NCI-H526 treated with DMSO at 0.1 percent for 48 hours (cell line): ENCODE results near the gene SLC25A12.
"Not testable (repeated sequence)": the region's sequence is repeated elsewhere in the genome, so short reads cannot be mapped to it uniquely, and the experiment has no call there.

ENCODE experiments used
- DNase-seq: peaks from one replicate; lab custom pipeline; 2025; lab: John Stamatoyannopoulos, UW

Gene SLC25A12

DNA sequence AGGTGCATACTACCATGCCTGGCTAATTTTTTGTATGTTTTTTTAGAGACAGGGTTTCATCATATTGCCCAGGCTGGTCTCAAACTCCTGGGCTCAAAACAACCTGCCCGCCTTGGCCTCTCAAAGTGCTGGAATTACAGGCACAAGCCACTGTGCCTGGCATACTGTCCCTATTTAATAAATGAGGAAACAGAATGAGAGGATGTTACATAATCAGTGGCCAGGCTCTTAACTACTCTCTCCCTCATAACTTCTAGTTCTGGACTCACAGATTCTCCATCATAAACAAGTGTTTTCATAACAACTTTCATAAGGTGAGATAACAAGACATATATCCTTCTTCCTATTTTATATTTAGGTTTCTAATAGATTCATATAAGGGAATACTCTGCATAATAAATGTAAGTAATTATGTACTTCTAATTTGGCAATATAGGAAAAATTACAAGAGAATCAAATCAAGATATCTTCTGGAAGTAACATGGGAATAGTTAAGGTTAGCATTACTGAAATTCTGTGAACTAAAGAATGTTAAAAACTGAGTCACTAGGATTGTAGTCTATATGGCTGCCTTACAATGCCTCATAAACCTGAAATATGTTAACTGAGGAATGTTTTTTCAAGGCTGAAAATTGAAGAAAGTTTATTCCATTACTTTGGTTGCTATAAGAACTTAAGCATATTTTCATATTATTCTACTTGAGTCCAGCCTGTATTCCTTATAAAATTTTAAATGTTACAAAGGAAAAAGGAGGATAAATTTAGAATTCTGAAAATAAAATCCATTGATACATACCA lies 71.3 kb downstream of the SLC25A12 start:
- no peak for DNase-seq

DNA sequence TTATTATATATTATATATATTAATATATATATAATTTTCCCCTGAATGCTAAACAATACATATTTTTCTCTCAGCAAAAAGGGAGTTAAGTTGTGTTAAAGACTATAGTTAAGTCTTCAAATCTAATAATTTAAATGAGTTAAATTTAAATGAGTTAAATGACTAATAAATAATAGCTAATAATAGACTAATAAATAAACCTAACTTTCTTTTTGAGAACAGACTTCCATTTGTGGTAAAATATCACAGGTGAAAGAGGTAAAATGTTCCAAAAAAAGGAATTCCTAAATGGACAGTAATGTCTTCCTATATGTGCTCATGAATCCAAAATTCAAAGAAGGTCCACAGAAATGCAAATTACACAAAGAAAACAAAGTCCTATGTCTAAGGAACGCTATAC lies 74.6 kb downstream of the SLC25A12 start:
- no peak for DNase-seq

DNA sequence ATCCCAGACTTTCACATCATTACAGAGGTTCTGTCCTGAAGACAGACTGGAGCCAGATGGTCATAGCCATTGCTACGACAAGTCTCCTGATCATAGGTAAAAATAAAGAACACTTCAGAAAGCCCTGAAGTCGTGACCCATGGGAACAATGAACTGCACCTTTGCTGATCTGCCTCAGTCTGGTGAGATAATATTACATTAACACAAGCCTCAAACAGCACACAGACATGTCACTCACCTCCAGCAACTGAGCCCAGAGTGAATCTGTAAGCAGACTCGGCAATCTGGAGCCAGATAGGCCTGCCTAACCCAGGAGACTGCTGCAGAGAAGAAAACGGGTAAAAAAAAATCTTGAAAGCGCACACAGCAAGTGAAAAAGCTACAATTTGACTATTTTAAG lies 79.2 kb downstream of the SLC25A12 start:
- DNase-seq, result no peak

DNA sequence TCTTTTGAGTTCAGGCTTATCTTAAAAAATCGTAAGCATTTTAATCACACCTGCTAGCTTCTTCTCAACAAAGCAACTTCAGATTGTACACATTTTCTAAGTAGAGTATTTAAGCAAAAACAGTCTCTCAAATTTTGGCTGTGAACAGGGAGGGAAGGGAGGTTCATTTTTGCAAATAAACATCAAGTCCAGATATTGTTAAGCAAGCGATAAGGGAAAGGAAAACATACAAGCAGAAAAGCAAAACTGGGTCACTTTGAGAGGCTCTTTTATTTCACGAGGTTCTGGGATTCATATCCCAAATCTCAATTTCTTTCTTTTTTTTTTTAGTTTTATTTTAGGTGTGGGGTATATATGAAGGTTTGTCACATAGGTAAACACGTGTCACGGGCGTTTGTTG lies 79.9 kb downstream of the SLC25A12 start:
- no peak for DNase-seq

DNA sequence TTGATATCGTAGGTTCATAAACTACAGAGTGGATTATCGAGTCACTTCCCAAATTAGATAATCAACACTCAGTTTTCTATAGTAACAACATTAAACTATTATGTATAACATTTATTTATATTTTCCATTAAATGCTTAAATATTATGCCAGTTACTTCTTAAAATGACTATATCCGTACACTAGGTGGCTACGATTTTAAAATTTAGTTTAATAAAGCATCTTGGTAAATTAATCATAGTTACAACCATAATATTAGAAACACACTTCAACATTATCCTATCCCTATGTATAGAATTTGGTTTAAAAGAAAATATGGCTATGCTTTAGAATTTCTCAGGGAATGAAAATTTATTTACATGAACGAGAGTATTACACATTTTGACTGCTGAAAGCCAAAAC lies 80.3 kb downstream of the SLC25A12 start:
- no peak for DNase-seq

DNA sequence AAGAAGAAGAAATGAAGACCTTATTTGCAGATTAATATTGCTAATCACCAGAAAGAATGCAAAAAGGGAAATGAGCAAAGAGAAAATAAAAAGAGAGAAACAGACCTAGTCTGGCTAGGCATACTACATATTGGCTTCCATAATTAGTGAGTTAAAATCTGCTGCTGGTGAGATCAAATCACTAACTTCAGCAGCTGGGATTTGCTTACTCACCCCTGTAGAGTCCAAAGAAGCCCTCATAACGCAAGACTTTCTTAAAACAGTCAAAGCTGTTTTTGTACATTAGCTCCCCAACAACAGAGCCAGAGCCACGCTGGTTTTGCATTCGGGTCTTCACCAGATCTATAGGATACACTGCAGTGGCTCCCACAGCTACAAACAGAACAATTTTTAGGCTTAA lies 80.9 kb downstream of the SLC25A12 start:
- no peak for DNase-seq

DNA sequence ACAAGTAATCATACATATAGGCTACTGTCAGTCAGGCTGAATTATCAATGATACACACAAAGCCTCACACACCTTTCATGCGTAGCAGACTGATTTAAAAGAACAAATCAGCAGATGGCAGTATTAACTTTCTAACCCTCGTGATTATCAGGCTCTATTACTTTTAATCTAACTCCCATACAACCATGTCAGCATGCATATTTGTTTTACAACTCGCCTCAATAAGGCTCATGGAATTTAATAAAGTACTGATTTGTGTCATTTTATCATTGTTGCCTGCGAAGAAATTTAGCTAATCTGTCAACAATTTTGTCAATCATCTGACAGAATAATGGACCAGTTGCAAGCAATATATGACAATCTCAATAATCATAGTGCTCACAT lies 82.8 kb downstream of the SLC25A12 start:
- DNase-seq, result peak; percentile 35

DNA sequence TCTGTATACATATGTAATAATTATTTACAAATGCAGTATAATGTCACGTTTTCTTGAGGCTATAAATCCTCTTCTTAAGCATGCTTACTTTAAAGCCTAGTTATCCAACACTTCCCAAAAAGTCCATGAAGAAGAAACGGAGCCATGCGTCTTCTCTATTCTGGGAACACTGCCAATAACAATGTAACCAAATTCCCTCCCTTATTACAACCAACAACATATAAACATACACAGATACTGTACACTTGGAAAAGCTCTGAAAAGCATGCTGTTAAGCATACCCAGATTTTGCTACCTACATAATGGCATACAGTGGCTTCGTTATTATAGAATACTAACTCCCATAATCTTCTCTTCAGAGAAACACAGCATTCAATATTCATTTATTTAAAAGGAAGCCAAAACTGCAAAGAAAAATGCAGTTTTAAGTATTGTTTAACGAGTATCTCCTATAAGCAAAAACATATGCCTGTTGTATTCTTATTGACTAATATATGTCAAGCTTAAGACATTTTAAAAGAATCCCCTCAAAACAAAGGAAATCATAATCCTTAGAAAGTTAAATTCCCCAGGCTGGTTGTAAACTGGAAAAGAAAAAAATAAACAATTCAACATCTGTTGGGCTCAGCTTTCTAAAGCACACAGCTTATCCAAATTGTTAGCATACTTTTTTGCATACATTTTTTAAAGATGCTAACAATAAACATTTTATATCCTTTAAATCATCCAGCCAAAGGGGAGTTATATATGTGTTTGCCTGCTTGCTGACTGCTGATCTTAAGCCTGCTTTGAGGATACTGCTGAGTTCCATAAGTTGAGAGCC lies 83.4 kb downstream of the SLC25A12 start:
- no peak for DNase-seq

DNA sequence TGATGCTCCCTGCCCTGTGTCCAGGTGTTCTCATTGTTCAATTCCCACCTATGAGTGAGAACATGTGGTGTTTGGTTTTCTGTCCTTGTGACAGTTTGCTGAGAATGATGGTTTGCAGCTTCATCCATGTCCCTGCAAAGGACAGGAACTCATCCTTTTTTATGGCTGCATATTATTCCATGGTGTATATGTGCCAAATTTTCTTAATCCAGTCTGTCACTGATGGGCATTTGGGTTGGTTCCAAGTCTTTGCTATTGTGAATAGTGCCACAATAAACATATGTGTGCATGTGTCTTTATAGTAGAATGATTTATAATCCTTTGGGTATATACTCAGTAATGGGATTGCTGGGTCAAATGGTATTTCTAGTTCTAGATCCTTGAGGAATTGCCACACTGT lies 85.2 kb downstream of the SLC25A12 start:
- not testable (repeated sequence) for DNase-seq

DNA sequence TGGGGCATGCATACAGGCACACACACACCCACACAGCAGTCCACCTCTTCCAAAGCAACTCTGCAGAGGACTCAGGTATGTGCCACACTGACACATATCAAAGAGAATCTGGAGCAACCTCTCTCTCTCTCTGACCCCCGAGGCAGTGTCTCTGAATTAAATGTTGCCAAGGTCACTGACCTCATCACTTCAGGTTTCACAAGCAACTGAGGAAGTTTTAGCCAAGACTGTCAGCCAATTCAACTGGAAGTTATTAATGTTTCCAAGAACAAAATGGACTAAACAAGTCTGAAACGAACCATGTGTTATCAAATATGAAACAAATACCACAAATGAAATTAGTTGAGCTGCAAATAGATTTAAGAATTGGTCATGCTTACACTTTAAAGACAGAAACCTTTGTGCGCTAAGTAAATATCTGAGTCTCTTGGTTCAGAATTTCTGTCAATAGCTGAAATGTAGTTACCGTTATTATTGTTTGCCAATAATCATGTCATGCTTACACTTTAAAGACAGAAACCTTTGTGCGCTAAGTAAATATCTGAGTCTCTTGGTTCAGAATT lies 86.1 kb downstream of the SLC25A12 start:
- DNase-seq, result no peak

DNA sequence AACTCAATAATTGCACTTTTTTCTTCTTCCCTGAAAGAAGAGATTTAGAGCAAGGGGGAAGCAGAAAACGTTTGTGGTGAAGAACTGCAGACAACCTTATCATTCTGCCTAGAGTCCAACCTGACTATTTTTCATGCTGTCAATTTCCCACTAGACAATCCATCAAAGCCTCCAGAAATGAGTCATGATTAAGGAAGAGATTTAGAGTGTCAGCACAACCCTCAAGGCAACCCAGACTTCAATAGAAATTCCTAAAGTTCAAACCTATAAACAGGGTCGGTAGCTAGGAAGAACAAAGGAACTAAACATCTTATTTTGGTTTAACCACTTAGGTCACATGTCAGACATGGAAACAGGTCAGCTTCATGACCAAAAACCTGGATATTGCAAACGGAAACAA lies 86.9 kb downstream of the SLC25A12 start:
- DNase-seq, result no peak

DNA sequence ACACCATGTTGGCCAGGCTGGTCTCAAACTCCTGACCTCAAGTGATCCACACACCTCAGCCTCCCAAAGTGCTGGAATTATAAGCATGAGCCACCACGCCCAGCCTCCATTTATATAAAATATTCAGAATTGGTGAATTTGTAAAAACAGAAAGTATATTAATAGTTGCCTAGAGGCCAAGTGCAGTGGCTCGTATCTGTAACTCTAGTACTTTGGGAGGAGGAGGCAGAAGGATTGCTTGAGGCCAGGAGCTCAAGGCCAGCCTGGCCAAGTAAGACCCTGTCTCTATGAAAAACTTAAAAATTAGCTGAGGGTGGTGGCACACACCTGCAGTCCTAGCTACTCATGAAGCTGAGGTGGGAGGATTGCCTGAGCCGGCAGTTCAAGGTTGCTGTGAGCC lies 89.6 kb downstream of the SLC25A12 start:
- no peak for DNase-seq

DNA sequence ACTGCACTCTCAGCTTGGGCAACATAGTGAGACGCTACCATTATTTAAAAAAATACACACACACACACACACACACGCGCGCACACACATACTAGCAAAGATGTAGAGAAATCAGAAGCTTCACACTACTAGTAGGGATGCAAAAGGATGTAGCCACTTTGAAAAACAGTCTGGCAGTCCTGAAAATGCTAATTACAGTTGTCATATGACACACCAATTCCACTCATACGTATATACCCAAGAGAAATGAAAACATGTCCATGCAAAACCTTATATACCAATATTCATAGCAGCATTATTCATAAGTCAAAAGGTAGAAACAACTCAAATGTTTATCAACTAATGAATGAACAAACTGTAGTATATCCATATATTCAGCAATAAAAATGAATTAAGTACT lies 90.3 kb downstream of the SLC25A12 start:
- DNase-seq, result no peak

DNA sequence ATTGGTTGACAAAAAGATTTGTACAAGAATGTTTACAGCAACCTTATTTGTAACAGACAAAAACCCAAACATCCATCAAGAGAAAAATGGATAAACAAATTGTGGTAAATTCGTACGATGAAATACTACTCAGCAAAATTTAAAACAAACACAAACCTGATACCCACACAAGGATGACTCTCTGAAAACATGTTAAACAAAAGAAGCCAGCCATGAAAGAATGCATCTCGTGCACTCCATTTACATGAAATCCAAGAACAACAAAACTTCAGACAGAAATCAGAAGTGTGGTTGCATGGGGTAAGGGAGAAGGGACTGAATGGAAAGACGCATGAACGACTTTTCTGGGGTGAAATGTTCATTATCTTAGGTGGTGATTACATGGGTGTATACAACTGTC lies 93.4 kb downstream of the SLC25A12 start:
- DNase-seq, result no peak

DNA sequence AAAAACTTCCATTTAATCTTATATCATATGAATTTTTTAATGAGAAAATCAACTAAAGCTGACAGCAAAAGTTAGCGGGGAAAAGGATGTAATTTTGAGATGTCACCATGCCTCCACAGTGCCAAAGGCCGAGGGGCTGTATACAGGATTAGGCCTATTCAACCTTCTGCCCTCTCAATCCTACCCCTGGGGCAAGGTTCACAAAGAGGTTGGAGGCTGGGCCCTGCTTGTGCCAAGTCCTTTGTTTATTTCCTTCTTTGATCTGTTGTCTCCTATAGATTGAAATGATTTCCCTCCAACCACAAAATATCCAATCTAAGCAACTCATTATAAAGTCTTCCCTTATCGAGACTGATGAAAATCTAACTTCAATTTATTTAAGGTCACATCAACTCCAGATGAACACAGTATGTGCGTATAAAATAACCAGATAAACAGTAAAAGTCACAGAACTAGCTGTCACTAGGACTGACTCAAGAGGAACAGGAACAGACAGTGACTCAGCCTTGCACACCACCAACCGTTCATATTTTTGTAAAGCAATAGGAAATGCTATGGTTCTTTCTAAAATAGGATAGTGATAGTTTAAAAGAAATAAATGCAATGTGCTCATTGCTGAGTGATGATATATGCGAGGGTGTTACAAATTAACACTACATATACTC lies 95.8 kb downstream of the SLC25A12 start:
- DNase-seq, result no peak

DNA sequence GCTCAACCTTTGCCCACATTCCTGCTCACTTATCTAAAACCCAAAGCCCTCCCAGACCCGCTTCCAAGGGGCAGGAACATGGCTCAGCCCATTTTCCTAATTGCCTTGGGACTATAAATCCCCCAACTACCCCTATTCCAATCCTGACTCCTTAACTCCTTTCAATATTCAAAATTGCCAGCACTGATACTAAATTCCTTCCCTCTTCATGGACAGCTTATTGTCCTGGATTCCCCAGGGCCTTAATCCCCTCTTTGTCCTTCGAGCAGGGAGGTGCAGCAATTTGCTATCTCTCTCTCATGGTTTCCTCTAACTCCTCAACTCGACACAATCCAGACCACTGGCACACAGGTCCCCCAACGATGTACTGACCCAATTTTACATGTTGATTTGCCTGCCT lies 99.1 kb downstream of the SLC25A12 start:
- DNase-seq, result no peak

DNA sequence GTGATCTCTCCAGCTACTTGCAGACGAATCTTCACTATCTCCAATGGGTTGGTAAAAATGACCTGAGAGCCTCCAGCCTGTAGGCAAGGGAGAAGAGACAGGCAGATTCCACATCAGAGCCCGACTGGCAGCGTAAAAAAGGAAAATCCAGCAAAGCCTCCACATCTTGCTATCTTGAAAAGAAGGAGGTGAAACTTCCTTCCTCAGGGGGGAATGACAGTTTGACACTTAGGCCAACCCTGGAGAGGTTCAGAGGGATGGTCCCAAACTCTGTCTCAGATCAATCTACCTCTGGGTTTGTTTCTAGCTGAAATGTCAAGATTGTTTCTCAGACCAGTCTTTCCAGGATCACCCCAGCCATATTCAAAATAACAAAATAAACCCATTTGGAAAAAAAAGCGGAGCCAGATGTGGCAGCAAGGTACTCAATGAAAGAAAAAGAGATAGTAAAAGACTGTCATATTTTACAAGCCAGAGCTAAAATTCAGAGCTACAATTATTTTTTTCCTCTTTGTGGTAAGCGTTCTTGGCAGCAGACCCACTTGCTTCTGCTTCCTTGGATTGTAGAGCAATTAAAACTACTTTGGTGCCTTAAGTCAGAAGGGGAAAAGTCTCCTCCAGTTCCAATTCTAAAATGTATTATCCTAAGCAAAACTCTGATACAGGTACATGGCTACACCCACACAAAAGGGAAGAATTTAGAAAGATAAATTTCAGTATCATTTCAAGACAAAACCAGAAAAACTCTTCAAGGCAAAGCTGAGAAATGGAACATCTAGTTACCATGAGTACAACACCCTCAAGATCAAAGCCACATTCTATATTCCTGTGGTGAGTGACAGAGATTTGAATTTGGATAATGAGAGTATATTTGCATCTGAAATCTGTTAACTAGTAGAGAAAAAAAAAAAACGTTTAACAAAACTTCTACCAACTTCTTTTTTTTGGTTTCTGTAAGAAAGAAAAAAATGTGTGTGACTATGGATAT lies 100.1 kb downstream of the SLC25A12 start:
- DNase-seq, result no peak

DNA sequence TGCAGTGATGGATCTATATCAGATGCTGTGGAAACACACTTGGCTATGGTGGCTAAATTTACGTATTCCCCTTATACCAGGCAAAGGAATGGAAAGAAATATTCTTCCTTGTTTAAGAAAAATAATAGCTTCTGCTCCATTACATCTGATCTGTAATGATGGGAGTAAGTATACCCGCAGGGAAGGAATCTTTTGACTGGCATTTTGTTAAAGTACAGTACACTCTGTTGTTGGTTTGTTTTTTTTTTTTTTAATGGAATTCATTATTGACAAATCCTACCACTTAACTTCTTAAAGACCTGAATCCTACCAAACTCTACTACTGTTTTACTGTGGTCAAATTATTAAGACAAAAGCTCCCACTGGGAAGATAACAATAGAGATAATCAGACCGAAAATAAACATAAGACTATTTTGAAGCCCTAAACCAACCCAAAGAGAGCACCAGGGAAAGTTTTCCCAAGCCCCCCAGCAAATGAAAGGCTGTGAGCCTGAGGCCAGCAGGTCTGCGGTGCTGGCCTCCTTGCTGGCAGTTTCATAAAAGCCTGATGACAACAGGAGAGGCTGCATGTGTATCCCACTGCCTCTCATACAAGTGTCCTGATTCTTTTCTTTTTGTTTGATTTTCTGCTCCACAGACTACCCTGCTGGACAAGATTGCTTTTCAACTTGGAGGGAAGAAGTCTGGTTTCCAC lies 101.0 kb downstream of the SLC25A12 start:
- DNase-seq, result no peak

DNA sequence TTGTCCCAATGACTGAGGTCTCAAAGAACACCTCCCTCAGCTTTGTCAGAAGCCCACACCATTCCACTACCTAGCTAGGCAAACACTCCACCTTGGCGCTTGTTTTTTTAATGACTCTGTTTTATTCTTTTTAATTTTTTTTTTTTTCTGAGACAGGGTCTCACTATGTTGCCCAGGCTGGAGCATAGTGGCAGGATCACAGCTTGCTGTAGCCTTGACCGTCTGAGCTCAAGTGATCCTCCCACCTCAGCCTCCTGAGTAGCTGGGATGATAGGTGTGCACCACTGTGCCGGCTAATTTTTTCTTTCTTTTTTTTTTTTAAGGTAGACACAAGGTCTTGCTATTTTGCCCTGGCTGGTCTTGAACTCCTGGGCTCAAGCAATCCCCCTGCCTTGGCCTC lies 101.9 kb downstream of the SLC25A12 start:
- DNase-seq, result no peak

DNA sequence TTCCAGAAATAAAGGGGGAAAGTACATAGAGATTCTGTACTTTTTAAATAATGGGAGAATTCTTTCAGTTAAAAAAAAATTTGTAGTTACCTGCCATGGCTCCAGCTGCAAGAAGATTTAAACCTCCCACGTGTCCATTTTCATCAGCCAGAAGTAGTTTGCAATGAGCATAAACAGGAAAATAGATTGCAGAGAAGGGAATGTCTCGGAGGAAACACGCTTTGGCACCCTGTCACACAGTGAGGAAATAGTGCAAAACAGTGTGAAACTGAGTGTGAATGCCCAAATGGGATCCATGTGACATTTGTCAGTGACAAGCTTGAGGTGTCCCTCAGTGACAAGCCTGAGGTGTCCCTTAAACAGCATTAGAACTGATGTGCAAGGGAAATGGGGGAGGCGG lies 102.7 kb downstream of the SLC25A12 start:
- no peak for DNase-seq

DNA sequence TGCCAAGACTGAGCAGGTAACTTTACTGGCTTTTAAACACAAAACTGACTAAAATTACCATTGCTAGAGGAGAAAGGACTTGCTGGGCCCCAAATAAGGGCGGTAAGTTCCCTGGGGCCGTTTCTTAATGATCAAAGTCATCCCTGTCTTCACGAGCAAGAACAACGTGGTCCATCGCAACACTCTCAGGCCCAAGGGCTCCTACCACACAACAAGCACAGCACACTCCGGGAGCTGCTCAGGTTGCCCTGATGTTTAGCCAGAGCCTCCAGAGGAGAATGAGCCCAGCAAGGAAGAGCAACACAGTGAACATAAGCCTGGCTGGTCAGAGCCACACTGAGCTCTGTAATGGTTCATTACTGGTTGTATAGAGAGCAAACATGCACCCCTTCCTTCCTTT lies 104.1 kb downstream of the SLC25A12 start:
- no peak for DNase-seq
